Endometrial microvascular endothelial cells (primary cell): ENCODE data around the gene ZNF711. TPM values are rescaled to one million over a fixed set of nuclear protein-coding genes. Genes with fewer than 3 reads are reported as not detected.
"Not testable (repeated sequence)": the region's sequence is repeated elsewhere in the genome, so short reads cannot be mapped to it uniquely, and the experiment has no call there.

Experiments used
- in situ Hi-C: cut with HindIII; loops from 2 replicates; pipeline ENCODE4 v1.10.0; 2017; ENCODE audit warnings: low sequenced_read_pairs, low pct_unique_long_range_greater_than_20kb; ENCODE audit errors: inconsistent ontology term
- total RNA-seq: library from RNA; depleted of rRNA; stranded (reverse); fragments of >200 nt; gene quantifications from one replicate; pipeline ENCODE4 v1.2.3, GENCODE V29; 2015; ENCODE audit errors: inconsistent ontology term

The ZNF711 gene
- under 0.01 TPM for total RNA-seq

GRCh38 chrX:85243761-85244449, at the start of gene ZNF711, which contains the start of gene SATL1:
TSS of gene ZNF711 (plus strand) at chrX:85243991. CDS start at chrX:85247573, 3,582 bp downstream.
TSS of gene SATL1 (minus strand) at chrX:85243779. CDS start at chrX:85108968, 134,811 bp downstream.
- in situ Hi-C loops = no loop called here

- in situ Hi-C loops = no loop called here
Measured at GRCh38 chrX:85196319-85196718, 47.5 kb upstream of the ZNF711 start.

GRCh38 chrX:85203461-85203970, 40.3 kb upstream of the ZNF711 start:
- in situ Hi-C loops = no loop called here

GRCh38 chrX:85213792-85214530, 29.8 kb upstream of the ZNF711 start:
- in situ Hi-C loops = no loop called here

- in situ Hi-C loops = no loop called here
Measured at GRCh38 chrX:85215946-85216345, 27.8 kb upstream of the ZNF711 start.

GRCh38 chrX:85221361-85221760, 22.4 kb upstream of the ZNF711 start:
- in situ Hi-C loops = no loop called here

GRCh38 chrX:85223359-85223758, 20.4 kb upstream of the ZNF711 start:
- in situ Hi-C loops = no loop called here

GRCh38 chrX:85243155-85243554, 636 bp upstream of the ZNF711 start:
- in situ Hi-C loops = no loop called here

GRCh38 chrX:85244450-85245211, 840 bp downstream of the ZNF711 start:
- in situ Hi-C loops = no loop called here

GRCh38 chrX:85285286-85285685, 41.5 kb downstream of the ZNF711 start:
- in situ Hi-C loops = not testable (repeated sequence)

- in situ Hi-C loops = no loop called here
Measured at GRCh38 chrX:85288992-85289723, 45.4 kb downstream of the ZNF711 start.

- in situ Hi-C loops = no loop called here
Measured at GRCh38 chrX:85303544-85303943, 59.8 kb downstream of the ZNF711 start.

- in situ Hi-C loops = no loop called here
Measured at GRCh38 chrX:85309717-85310116, 65.9 kb downstream of the ZNF711 start.

- in situ Hi-C loops = not testable (repeated sequence)
Measured at GRCh38 chrX:85311348-85311747, 67.6 kb downstream of the ZNF711 start.

Other genes with a start within 250 kb of the ZNF711 start
- gene APOOL, start 240.1 kb upstream of the ZNF711 start, total RNA-seq = 10.3 TPM
- not detected for gene SATL1, start 212 bp upstream of the ZNF711 start, total RNA-seq
- not detected for gene POF1B, start 135.7 kb downstream of the ZNF711 start, total RNA-seq